Breast epithelium (tissue), 4 donors: ENCODE results near the gene PIK3R6. TPM values are rescaled to one million over a fixed set of nuclear protein-coding genes. Genes with fewer than 3 reads are reported as not detected.
"Not testable (repeated sequence)": the region's sequence is repeated elsewhere in the genome, so short reads cannot be mapped to it uniquely, and the experiment has no call there.

Source experiments
- DNase-seq, 2 donors: peaks; one replicate each; pipeline ENCODE4 v3.0.0-alpha.2; 2019; ENCODE audit warnings: low spot score in 2 of 2
- H3K27ac ChIP-seq, 2 donors: fragments of 200-600 bp; sonication (generic) in 1 of 2; one replicate each; pipeline ENCODE4 v1.5.1; 2016 to 2019; ENCODE audit warnings: mild to moderate bottlenecking in 1 of 2
- H3K27me3 ChIP-seq, 2 donors: fragments of 200-600 bp; sonication (generic) in 1 of 2; one replicate each; pipeline versions ENCODE4 v1.5.1 to v1.6.0; 2017 to 2019; ENCODE audit warnings: control low read depth in 1 of 2, mild to moderate bottlenecking in 1 of 2
- H3K36me3 ChIP-seq: fragments of 200-600 bp; one replicate; pipeline ENCODE4 v1.5.1; 2019
- H3K4me1 ChIP-seq, 2 donors: fragments of 200-600 bp; sonication (generic); one replicate each; pipeline ENCODE4 v1.5.1; 2016 to 2019; ENCODE audit warnings: control low read depth in 1 of 2
- H3K4me3 ChIP-seq, 3 donors: fragments of 200-600 bp; sonication (generic); 1 replicate in 2 of 3; 2 replicates in 1 of 3; pipeline ENCODE4 v1.5.1; 2016 to 2019; ENCODE audit warnings: mild to moderate bottlenecking in 3 of 3, moderate library complexity in 2 of 3
- H3K9me3 ChIP-seq, 2 donors: fragments of 200-600 bp; sonication (generic) in 1 of 2; one replicate each; pipeline ENCODE4 v1.5.1; 2016 to 2019; ENCODE audit warnings: control low read depth in 1 of 2
- POLR2A ChIP-seq: fragments of 450-650 bp; IDR thresholded peaks from one replicate; pipeline ENCODE4 v1.6.1; 2016; ENCODE audit warnings: antibody characterized with exemption, mild to moderate bottlenecking, moderate library complexity
- POLR2AphosphoS5 ChIP-seq, 3 donors: sonication (generic); formaldehyde crosslinking; IDR thresholded peaks; one replicate each; pipeline ENCODE4 v1.6.1; 2017; ENCODE audit warnings: antibody characterized with exemption in 3 of 3
- intact Hi-C: fragments of 100-400 bp; cut with DNase I; formaldehyde crosslinking; loops from one replicate; pipeline ENCODE4 v1.15.1; 2023; ENCODE audit warnings: low total_unique reads
- total RNA-seq, 3 donors: library from RNA; depleted of rRNA; stranded (reverse); fragments of >200 nt; gene quantifications; one replicate each; pipeline ENCODE4 v1.1.0, GENCODE V29; 2016
- TF ChIP-seq, protein P1 (sequence below), 3 donors: fragments of 450-650 bp; IDR thresholded peaks; one replicate each; pipeline ENCODE4 v1.5.1; 2016 to 2017; ENCODE audit warnings: antibody characterized with exemption in 3 of 3, mild to moderate bottlenecking in 3 of 3, moderate library complexity in 3 of 3

The PIK3R6 gene
- total RNA-seq, 3 donors from 2014 or later = under 0.01 to 2.9 (median 2.5) TPM

GRCh38 chr17:8885967-8886684 lies 18.7 kb upstream of the PIK3R6 start:
- no peak for DNase-seq
- Histone ChIP-seq H3K27me3 (no peaks in the 10 kb centered on the region), H3K4me1 (no peaks in the 10 kb centered on the region), H3K27ac (no peak overlapping the region), H3K36me3 (no peaks in the 10 kb centered on the region), H3K9me3 (no peaks in the 10 kb centered on the region), H3K4me3 (no peak overlapping the region)
- TF ChIP-seq, protein P1, sequence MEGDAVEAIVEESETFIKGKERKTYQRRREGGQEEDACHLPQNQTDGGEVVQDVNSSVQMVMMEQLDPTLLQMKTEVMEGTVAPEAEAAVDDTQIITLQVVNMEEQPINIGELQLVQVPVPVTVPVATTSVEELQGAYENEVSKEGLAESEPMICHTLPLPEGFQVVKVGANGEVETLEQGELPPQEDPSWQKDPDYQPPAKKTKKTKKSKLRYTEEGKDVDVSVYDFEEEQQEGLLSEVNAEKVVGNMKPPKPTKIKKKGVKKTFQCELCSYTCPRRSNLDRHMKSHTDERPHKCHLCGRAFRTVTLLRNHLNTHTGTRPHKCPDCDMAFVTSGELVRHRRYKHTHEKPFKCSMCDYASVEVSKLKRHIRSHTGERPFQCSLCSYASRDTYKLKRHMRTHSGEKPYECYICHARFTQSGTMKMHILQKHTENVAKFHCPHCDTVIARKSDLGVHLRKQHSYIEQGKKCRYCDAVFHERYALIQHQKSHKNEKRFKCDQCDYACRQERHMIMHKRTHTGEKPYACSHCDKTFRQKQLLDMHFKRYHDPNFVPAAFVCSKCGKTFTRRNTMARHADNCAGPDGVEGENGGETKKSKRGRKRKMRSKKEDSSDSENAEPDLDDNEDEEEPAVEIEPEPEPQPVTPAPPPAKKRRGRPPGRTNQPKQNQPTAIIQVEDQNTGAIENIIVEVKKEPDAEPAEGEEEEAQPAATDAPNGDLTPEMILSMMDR (IDR thresholded peaks at IDR 0.05) = no peak
- no peak for TF ChIP-seq POLR2AphosphoS5 (IDR thresholded peaks at IDR 0.05)
- TF ChIP-seq POLR2A = no peak
- intact Hi-C loops = loop anchor here (2.0 kb wide), 1 partner anchor 33 kb away; no protein-coding TSS in a partner anchor

- H3K9me3 ChIP-seq, H3K27ac ChIP-seq, intact Hi-C loops, H3K4me3 ChIP-seq, H3K4me1 ChIP-seq, H3K27me3 ChIP-seq, H3K36me3 ChIP-seq, DNase-seq: not testable (repeated sequence)
Measured at GRCh38 chr17:8885163-8885966, 17.9 kb upstream of the PIK3R6 start.

DNA sequence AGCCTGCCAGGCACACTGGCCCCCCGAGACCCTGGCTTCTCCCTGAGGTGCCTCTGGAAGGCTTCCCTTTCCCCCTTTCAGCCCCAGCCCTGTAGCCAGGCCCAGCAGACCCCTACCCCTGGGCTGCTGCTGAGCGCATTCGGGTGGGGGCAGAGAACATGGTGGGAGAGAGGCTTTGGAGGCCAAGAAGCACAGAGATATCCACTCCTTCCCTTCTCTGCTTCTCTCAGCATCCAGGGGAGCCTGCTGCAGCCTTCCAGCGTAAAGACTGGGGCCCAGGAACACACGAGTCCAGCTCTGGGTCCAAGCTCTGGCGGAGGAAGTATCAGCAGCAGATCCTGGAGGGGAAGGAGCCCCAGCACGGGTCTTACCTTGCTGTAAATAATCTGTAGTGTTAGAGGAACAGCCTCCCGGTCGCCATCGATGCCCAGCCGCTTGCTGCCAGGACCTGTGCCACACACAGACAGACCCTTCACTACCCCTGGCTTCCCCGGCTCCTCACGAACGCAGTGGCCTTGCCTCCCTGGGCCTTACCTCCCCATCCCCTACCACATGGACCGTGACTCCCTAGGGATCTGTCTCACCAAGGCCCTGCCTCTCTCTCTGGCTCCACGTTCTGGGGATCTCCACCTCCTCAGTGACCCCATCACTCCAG lies 17.0 kb upstream of the PIK3R6 start:
- intact Hi-C loops = no loop called here
- Histone ChIP-seq H3K27me3 (no peaks in the 10 kb centered on the region), H3K4me1 (no peaks in the 10 kb centered on the region), H3K9me3 (no peaks in the 10 kb centered on the region), H3K4me3 (no peak overlapping the region), H3K36me3 (no peaks in the 10 kb centered on the region), H3K27ac (no peak overlapping the region)
- no peak for DNase-seq
- TF ChIP-seq, protein P1 (IDR thresholded peaks at IDR 0.05) = no peak
- TF ChIP-seq POLR2A (no peak), POLR2AphosphoS5 (IDR thresholded peaks at IDR 0.05) (no peak)

- Histone ChIP-seq H3K36me3 (no peaks in the 10 kb centered on the region), H3K4me3 (no peak overlapping the region), H3K4me1 (no peaks in the 10 kb centered on the region), H3K27me3 (no peaks in the 10 kb centered on the region), H3K27ac (no peak overlapping the region), H3K9me3 (no peaks in the 10 kb centered on the region)
- no peak for DNase-seq
- TF ChIP-seq POLR2A = no peak
- TF ChIP-seq, protein P1 (IDR thresholded peaks at IDR 0.05) = no peak
- no peak for TF ChIP-seq POLR2AphosphoS5 (IDR thresholded peaks at IDR 0.05)
- intact Hi-C loops = no loop called here
Measured at GRCh38 chr17:8883353-8883752, 15.9 kb upstream of the PIK3R6 start.

GRCh38 chr17:8881606-8882005 lies 14.1 kb upstream of the PIK3R6 start:
- TF ChIP-seq POLR2A = no peak
- TF ChIP-seq POLR2AphosphoS5 (IDR thresholded peaks at IDR 0.05) = no peak
- TF ChIP-seq, protein P1 (IDR thresholded peaks at IDR 0.05) = no peak
- Histone ChIP-seq H3K27ac (no peak overlapping the region), H3K4me1 (no peaks in the 10 kb centered on the region), H3K27me3 (no peaks in the 10 kb centered on the region), H3K36me3 (no peaks in the 10 kb centered on the region), H3K4me3 (no peak overlapping the region), H3K9me3 (no peaks in the 10 kb centered on the region)
- intact Hi-C loops = no loop called here
- DNase-seq = no peak
